IPS-20b (cell line): Measurements from ENCODE around the gene MSX2.
A peak's percentile ranks its signal among the peaks of the same experiment; 100 is the strongest.

Experiments used
- H3K27ac ChIP-seq: one replicate; pipeline ENCODE4 v1.5.1; 2013; ENCODE audit warnings: low read length
- H3K27me3 ChIP-seq: 2 replicates; pipeline ENCODE4 v1.6.1; 2013; ENCODE audit warnings: mild to moderate bottlenecking, low read length, inconsistent platforms; ENCODE audit not compliant: insufficient read depth
- H3K36me3 ChIP-seq: 2 replicates; pipeline ENCODE4 v1.6.1; 2013; ENCODE audit warnings: low read depth, mild to moderate bottlenecking, inconsistent platforms, low read length, moderate library complexity; ENCODE audit not compliant: insufficient read depth
- H3K4me1 ChIP-seq: 2 replicates; pipeline ENCODE4 v1.6.1; 2013; ENCODE audit warnings: mild to moderate bottlenecking, control low read depth, inconsistent platforms, low read length, moderate library complexity; ENCODE audit not compliant: insufficient read depth
- H3K4me3 ChIP-seq: 2 replicates; pipeline ENCODE4 v1.5.1; 2013; ENCODE audit warnings: mild to moderate bottlenecking, low read length, inconsistent platforms
- H3K9ac ChIP-seq: 2 replicates; pipeline ENCODE4 v1.6.1; 2013; ENCODE audit warnings: low read depth, mild to moderate bottlenecking, inconsistent platforms, low read length, moderate library complexity
- H3K9me3 ChIP-seq: 2 replicates; pipeline ENCODE4 v1.6.1; 2013; ENCODE audit warnings: mild to moderate bottlenecking, low read depth, low read length, inconsistent platforms; ENCODE audit not compliant: insufficient read depth

MSX2 gene

DNA sequence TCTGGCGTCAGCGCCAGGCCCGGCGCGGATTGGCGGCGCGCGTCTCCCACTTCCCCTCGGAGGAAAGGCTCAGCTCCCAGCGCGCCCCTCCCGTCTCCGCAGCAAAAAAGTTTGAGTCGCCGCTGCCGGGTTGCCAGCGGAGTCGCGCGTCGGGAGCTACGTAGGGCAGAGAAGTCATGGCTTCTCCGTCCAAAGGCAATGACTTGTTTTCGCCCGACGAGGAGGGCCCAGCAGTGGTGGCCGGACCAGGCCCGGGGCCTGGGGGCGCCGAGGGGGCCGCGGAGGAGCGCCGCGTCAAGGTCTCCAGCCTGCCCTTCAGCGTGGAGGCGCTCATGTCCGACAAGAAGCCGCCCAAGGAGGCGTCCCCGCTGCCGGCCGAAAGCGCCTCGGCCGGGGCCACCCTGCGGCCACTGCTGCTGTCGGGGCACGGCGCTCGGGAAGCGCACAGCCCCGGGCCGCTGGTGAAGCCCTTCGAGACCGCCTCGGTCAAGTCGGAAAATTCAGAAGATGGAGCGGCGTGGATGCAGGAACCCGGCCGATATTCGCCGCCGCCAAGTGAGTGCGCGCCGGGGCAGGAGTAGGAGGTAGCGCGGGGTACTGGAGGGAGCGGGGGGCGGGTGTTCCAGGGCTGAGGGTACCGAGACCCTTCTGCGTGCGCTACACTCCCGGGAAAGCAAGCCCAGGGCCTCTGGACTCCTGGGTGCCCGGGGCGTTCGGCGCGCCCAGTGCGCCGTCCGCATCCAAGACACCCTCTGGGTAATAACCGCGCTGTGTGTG is at the start of gene MSX2:
Gene MSX2 (plus strand): TSS at position 99 of the 777 bp plus-strand sequence. CDS start 78 bp downstream, at position 177.
- H3K4me3 ChIP-seq: peak within 1 kb of the TSS; percentile 77
- H3K36me3 ChIP-seq: no peaks in the 10 kb centered on the region; the same call in 1 of the 2 replicates
- H3K9ac ChIP-seq: peak within 1 kb of the TSS; percentile 55; the same call in 1 of the 2 replicates
- no peaks in the 10 kb centered on the region for H3K9me3 ChIP-seq
- H3K27me3 ChIP-seq: peaks cover 97% of the 10 kb centered on the region
- peaks cover 26% of the 10 kb centered on the region for H3K4me1 ChIP-seq
- no peak within 1 kb of the TSS for H3K27ac ChIP-seq

DNA sequence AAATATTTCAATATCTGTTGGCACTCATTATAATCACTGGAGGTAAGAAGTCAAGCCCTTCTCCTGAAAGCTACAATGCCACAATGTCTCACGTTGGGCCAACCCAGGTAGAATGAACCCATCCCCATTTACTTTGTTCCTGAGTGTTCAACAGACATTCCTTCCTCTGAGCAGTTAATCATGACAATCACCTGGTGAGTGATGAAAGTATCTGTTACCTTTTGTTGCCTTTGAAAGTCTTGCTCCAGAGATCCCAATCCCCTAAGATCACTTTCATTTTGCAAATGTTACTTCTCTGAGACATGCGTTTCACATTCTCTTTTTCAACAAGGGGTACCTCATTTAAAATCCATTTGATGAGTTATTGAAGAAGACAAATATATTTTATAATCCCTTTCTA is 49.3 kb upstream of the MSX2 start:
- Histone ChIP-seq H3K27me3 (no peaks in the 10 kb centered on the region), H3K9me3 (no peaks in the 10 kb centered on the region), H3K9ac (no peak overlapping the region), H3K27ac (no peak overlapping the region), H3K36me3 (no peaks in the 10 kb centered on the region), H3K4me1 (no peaks in the 10 kb centered on the region), H3K4me3 (no peak overlapping the region)

- H3K9me3 ChIP-seq: no peaks in the 10 kb centered on the region
- H3K4me1 ChIP-seq: no peaks in the 10 kb centered on the region
- no peak overlapping the region for H3K4me3 ChIP-seq
- H3K9ac ChIP-seq: no peak overlapping the region
- no peak overlapping the region for H3K27ac ChIP-seq
- H3K36me3 ChIP-seq: no peaks in the 10 kb centered on the region
- no peaks in the 10 kb centered on the region for H3K27me3 ChIP-seq
Measured at GRCh38 chr5:174675916-174676315, 48.5 kb upstream of the MSX2 start.

DNA sequence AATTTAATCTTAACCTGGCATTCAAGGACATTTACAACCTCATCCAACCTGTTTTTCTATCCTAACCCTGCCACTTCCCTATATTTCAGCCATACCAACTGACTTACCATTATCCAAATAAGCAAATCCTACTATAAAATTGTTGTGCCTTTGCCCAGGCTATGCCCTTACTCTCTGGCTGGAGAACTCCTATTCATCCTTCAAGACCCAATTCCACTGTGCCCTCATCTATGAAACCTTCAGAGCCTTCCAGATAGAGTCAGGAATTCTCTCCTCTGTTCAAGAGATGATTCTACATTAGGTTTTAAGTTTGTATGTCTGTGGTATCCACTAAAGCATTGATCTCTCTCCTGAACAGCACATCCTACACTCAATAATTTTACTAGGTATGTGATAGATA is 46.3 kb upstream of the MSX2 start:
- Histone ChIP-seq H3K9me3 (no peaks in the 10 kb centered on the region), H3K4me3 (no peak overlapping the region), H3K27ac (no peak overlapping the region), H3K27me3 (no peaks in the 10 kb centered on the region), H3K4me1 (no peaks in the 10 kb centered on the region; the same call in 1 of the 2 replicates), H3K36me3 (no peaks in the 10 kb centered on the region), H3K9ac (no peak overlapping the region)

DNA sequence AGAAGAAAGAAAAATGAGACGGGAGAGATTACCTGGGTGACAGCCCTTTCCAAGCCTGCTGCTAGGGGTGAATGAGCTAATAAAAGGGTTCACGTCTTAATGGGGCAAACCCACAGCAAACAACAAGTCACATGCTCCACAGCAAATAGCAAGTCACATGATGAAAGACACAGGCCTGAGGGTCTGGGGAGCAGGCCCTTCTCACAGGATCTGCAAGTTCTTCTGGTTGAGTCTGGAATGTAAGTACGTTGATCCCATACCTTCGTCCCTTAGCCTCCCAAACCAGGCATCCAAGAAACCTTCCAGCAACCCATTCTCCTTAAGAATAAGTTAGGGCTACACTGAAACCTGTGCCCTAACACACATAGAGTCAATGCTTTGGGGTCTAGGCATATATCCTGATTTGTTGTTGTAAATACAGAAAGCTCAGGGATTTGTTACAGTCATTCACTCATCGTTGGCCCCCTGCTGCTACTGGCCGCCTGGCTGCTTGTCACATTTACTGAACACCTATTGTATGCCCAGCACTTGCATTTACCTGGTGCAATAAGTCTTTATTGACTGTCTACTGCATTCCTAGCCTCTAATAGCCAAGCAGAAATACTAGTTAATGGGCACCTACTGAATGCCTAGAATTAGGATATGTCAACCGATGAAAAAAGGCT is 43.3 kb upstream of the MSX2 start:
- Histone ChIP-seq H3K4me3 (no peak overlapping the region), H3K4me1 (no peaks in the 10 kb centered on the region; the same call in 1 of the 2 replicates), H3K9me3 (no peaks in the 10 kb centered on the region), H3K27ac (no peak overlapping the region), H3K36me3 (no peaks in the 10 kb centered on the region), H3K9ac (no peak overlapping the region), H3K27me3 (no peaks in the 10 kb centered on the region)

DNA sequence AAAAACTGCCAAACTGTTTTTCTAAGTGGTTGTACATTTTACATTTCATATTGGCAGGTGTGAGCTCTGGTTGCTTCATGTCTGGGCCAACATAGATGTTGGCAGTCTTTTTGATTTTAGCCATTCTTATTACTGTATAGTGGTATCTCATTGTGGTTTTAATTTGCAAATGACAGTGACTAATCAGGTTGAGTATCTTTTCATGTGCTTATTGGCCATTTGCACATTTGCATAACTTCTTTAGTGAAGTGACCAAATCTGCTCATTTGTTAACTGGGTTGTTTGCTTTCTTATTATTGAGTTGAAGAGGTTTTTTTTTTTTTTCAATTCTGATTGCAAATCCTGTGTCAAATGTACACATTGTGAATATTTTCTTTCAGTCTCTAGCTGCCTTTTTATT is 36.9 kb upstream of the MSX2 start:
- Histone ChIP-seq H3K4me3 (peak overlapping the region; percentile 55; the same call in 1 of the 2 replicates), H3K27me3 (peaks cover 50% of the 10 kb centered on the region), H3K36me3 (no peaks in the 10 kb centered on the region), H3K4me1 (peaks cover 17% of the 10 kb centered on the region), H3K9me3 (no peaks in the 10 kb centered on the region), H3K27ac (no peak overlapping the region), H3K9ac (peak overlapping the region; percentile 24; the same call in 1 of the 2 replicates)

DNA sequence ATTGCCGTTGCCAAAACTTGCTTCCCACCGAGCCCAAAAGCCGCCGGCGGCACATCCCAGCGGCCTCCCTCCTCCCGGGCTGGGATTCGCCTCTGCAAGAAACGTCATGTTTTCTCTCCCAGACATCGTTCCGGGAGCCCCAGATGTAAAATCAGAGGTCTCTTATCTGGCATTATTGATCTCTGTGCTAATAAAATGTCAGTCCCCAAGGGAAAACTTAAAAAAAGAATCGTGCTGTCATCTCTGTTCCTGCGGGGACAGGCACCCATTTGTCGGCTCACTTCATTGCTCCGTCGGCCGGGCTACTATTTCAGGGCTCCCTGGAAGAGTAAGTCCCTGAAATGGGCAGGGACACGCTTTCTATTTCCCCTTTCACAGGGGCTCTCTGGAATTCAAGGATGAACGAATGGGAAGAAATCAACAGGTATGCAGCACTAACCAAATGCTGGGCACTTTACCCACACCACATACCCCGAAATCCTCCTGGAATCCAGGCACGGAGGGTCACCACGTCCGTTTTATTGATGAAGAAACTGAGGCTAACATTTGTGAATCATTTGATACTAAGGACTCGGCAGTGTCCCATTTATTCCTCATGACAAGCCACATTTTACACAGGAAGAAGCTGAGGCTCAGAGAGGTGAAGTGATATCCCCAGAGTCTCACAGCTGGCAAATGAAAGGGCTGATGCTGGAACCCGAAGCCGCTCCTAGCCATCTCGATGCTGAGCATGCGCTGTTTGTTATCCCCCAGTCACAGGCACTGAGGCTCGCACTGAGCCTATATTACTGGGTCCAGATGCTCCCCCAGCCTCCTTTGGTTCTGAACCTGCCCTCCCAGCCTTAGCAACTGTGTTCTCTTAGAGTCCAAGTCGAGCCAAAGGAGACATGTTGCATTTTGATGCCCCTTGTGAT is 35.7 kb upstream of the MSX2 start:
- H3K36me3 ChIP-seq: no peaks in the 10 kb centered on the region
- H3K4me1 ChIP-seq: peaks cover 27% of the 10 kb centered on the region
- no peak overlapping the region; the same call in 1 of the 2 replicates for H3K9ac ChIP-seq
- no peaks in the 10 kb centered on the region for H3K9me3 ChIP-seq
- H3K27ac ChIP-seq: no peak overlapping the region
- H3K27me3 ChIP-seq: peaks cover 60% of the 10 kb centered on the region
- H3K4me3 ChIP-seq: peak overlapping the region; percentile 55

DNA sequence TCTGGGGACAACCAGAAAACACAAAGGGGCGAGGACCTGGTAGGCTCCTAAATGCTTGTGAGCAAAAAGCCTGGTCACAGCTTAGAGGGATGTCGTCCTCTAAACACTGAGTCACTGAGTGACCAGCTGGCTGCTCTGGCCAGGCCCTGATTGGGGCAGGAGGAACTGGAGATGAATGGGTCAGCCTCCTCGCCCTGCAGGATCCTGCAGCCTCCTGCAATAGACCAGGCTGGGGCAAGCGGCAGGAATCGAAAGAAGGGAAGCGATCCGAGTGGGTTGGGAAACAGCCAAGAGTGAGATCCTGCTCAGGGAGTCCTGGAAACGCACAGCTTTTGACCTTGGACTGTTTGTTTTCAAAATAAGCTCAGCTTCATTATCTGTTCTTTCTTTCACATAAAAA is 34.1 kb upstream of the MSX2 start:
- Histone ChIP-seq H3K9me3 (no peaks in the 10 kb centered on the region), H3K4me1 (peaks cover 37% of the 10 kb centered on the region), H3K27me3 (peaks cover 76% of the 10 kb centered on the region), H3K36me3 (no peaks in the 10 kb centered on the region), H3K9ac (no peak overlapping the region), H3K4me3 (no peak overlapping the region), H3K27ac (no peak overlapping the region)

- peak overlapping the region; percentile 61 for H3K4me3 ChIP-seq
- no peaks in the 10 kb centered on the region for H3K9me3 ChIP-seq
- H3K36me3 ChIP-seq: no peaks in the 10 kb centered on the region
- peaks cover 93% of the 10 kb centered on the region for H3K27me3 ChIP-seq
- no peak overlapping the region for H3K27ac ChIP-seq
- H3K9ac ChIP-seq: peak overlapping the region; percentile 4; the same call in 1 of the 2 replicates
- H3K4me1 ChIP-seq: peaks cover 37% of the 10 kb centered on the region
Measured at GRCh38 chr5:174692381-174692780, 32.0 kb upstream of the MSX2 start.

DNA sequence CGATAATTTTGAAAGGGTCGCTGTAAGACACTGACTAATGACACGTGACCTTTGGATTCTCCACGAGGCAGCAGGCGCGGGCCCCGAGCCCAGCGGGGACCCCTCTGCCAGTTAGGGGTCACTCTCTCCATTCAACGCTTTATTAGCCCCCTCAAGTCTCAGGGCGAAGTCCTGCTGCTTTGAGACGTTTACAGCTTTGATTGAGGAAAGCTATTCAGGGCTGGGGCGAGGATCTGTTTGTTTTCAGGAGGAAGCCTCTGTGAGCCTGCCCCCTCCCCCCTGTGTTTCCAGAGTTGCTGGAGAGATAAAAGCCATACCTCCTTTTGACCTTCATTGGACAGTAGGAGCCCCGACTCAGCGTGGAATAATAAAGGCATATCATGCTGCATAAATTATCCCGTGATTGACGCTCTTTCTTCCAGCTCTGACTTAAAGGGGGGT is 31.4 kb upstream of the MSX2 start:
- H3K27ac ChIP-seq: no peak overlapping the region
- H3K4me3 ChIP-seq: peak overlapping the region; percentile 61
- H3K4me1 ChIP-seq: peaks cover 32% of the 10 kb centered on the region
- H3K9me3 ChIP-seq: no peaks in the 10 kb centered on the region
- peak overlapping the region; percentile 4; the same call in 1 of the 2 replicates for H3K9ac ChIP-seq
- no peaks in the 10 kb centered on the region for H3K36me3 ChIP-seq
- peaks cover 89% of the 10 kb centered on the region for H3K27me3 ChIP-seq

DNA sequence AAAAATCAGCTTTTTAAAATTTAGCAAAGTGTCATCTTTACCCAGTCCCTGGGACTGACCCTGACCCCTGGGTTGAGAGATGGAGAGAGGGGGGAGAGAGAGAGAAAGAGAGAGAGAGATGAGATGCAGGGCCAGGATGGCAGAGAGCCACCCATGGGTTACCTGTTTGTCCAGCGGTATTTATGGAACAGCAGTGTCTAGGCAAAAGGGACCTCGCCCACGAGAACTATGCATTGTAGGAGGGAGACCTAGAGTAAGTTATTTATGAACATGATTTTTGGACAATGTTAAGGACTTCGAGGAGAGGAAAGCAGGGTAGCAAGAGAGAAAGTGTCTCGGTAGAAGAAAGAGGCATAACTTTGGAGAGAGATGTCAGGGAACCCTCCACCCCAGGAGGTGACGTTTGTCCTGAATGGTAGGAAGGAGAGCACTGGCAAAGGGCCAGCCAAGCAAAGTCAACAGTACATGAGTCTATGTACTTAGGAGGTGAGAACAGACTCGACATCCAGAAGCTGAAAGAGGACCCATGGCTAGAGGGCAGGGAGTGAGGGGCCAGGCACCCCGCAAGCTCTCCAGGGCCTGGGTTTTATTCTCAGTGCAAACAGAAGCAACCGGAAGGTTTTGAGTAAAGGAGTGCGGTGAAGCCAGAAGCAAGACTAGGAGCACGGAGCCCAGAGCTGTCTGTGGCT is 30.5 kb upstream of the MSX2 start:
- H3K9ac ChIP-seq: no peak overlapping the region
- H3K27ac ChIP-seq: no peak overlapping the region
- no peaks in the 10 kb centered on the region for H3K36me3 ChIP-seq
- peaks cover 81% of the 10 kb centered on the region for H3K27me3 ChIP-seq
- H3K9me3 ChIP-seq: no peaks in the 10 kb centered on the region
- H3K4me1 ChIP-seq: peaks cover 26% of the 10 kb centered on the region; the same call in 1 of the 2 replicates
- H3K4me3 ChIP-seq: peak overlapping the region; percentile 61; the same call in 1 of the 2 replicates
